Osteoblast (primary cell): ENCODE measurements around the gene HOXB9. TPM values are rescaled to one million over a fixed set of nuclear protein-coding genes. Genes with fewer than 3 reads are reported as not detected.

ENCODE experiments used
- DNase-seq: peaks from one replicate; pipeline ENCODE4 v3.0.0; 2011; ENCODE audit warnings: low spot score, mixed read lengths; ENCODE audit not compliant: insufficient read length; ENCODE audit errors: missing footprints
- H2AFZ ChIP-seq: 2 replicates; pipeline ENCODE4 v1.6.0; 2011; ENCODE audit warnings: mild to moderate bottlenecking, low read length
- H3K27ac ChIP-seq: 2 replicates; pipeline ENCODE4 v1.5.1; 2011; ENCODE audit warnings: mild to moderate bottlenecking, low read depth, low read length, moderate library complexity
- H3K27me3 ChIP-seq: 2 replicates; pipeline ENCODE4 v1.6.0; 2012; ENCODE audit warnings: mild to moderate bottlenecking, control low read depth, inconsistent platforms, low read length, moderate library complexity; ENCODE audit not compliant: insufficient read depth
- H3K36me3 ChIP-seq: 2 replicates; pipeline ENCODE4 v1.5.1; 2011; ENCODE audit warnings: mild to moderate bottlenecking, low read length, control low read depth, moderate library complexity; ENCODE audit not compliant: insufficient read depth
- H3K4me1 ChIP-seq: 2 replicates; pipeline ENCODE4 v1.5.1; 2011; ENCODE audit warnings: mild to moderate bottlenecking, low read length, control low read depth, moderate library complexity; ENCODE audit not compliant: insufficient read depth
- H3K4me2 ChIP-seq: 2 replicates; pipeline ENCODE4 v1.6.0; 2011; ENCODE audit warnings: mild to moderate bottlenecking, low read length; ENCODE audit not compliant: insufficient read depth
- H3K4me3 ChIP-seq: fragments of 200-600 bp; sonication (generic); 3 replicates; pipeline ENCODE4 v1.5.1; 2012; ENCODE audit warnings: mild to moderate bottlenecking, low read length, inconsistent platforms; ENCODE audit not compliant: insufficient read depth
- H3K79me2 ChIP-seq: 2 replicates; pipeline ENCODE4 v1.6.0; 2012; ENCODE audit warnings: mild to moderate bottlenecking, low read length, control low read depth, inconsistent platforms; ENCODE audit not compliant: insufficient read depth
- H3K9me3 ChIP-seq: 2 replicates; pipeline ENCODE4 v1.5.1; 2011; ENCODE audit warnings: low read depth, low read length, control low read depth
- H4K20me1 ChIP-seq: 2 replicates; pipeline ENCODE4 v1.6.0; 2012; ENCODE audit warnings: mild to moderate bottlenecking, low read length, control low read depth; ENCODE audit not compliant: insufficient read depth
- CTCF ChIP-seq: IDR thresholded peaks from 2 replicates; pipeline ENCODE4 v1.5.1; 2011; ENCODE audit warnings: mild to moderate bottlenecking, low read depth, low read length, moderate library complexity; ENCODE audit errors: extremely low read depth
- total RNA-seq: library from RNA; depleted of rRNA; stranded (reverse); fragments of >200 nt; gene quantifications from 2 replicates; pipeline ENCODE4 v1.2.3, GENCODE V29; 2012

Gene HOXB9
- total RNA-seq, 1 donor: not detected

GRCh38 chr17:48634493-48635208 is 8.5 kb upstream of the HOXB9 start:
- Histone ChIP-seq H3K27me3 (peaks cover 100% of the 10 kb centered on the region), H3K4me2 (no peak overlapping the region), H3K4me1 (no peaks in the 10 kb centered on the region), H2AFZ (no peak overlapping the region), H3K4me3 (no peak overlapping the region), H3K27ac (no peak overlapping the region), H3K9me3 (no peaks in the 10 kb centered on the region), H4K20me1 (peaks cover 2% of the 10 kb centered on the region), H3K36me3 (no peaks in the 10 kb centered on the region), H3K79me2 (no peaks in the 10 kb centered on the region)
- peak; percentile 77 for DNase-seq
- TF ChIP-seq CTCF: no peak

DNA sequence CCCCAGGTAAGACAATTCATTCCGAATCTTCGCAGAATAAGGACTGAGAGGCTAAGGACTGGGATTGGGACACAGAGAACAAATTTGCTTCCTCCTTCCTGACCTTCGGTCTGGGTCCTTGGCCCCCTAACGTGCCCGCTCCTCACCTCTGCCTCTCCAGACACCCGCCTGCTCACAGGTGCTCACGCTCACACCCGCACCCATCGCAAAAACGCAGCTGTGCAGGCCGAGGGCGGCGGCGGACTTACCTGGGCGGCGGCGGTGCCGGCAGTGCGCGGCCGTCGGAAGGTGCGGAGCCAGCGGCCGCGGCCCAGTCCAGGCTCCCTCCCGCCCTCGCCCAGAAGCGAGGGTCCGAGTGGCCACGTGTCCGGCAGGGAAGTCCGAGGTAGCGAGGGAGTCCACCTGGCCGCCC is 7.1 kb upstream of the HOXB9 start:
- no peak for TF ChIP-seq CTCF
- Histone ChIP-seq H3K4me1 (no peaks in the 10 kb centered on the region), H4K20me1 (peaks cover 2% of the 10 kb centered on the region), H3K27ac (no peak overlapping the region), H3K9me3 (no peaks in the 10 kb centered on the region), H3K27me3 (peaks cover 100% of the 10 kb centered on the region), H3K79me2 (no peaks in the 10 kb centered on the region), H3K4me2 (no peak overlapping the region), H3K36me3 (no peaks in the 10 kb centered on the region), H3K4me3 (no peak overlapping the region), H2AFZ (no peak overlapping the region)
- DNase-seq: peak; percentile 91

DNA sequence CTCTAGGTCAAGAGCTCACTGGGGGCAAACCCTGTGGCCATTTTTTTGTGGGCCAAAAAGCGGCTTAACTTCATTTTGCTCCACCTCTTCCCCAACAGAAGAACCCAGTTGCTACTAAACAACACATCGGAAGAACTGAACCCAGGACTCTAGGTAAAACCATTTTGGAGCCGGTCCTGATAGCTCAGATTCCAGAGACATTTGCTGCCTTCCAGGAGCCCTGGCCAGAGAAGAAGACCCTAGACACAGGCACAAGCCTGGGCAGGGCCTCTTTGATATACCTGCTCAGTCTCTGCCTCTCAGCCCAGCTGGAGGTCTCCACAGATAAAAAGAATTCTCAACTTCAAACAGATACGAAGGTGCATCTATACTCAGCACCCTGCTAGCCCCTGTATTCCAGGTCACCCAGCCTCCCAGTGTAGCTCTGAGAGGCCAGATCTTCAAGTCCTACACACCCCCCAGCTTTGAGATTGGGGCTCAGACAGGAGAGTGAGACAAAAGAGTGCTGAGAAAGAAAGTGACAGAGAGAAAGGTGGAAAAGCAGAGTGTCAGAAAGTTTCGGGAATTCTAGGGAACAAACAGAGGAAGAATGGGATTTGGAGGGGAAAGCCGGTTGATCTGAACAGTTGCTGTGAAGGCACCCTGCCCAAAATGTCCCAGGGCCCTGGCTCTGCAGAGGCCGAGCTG is 6.6 kb upstream of the HOXB9 start:
- no peak overlapping the region for H3K4me3 ChIP-seq
- peaks cover 2% of the 10 kb centered on the region for H4K20me1 ChIP-seq
- peaks cover 100% of the 10 kb centered on the region for H3K27me3 ChIP-seq
- no peaks in the 10 kb centered on the region for H3K79me2 ChIP-seq
- peak; percentile 66 for DNase-seq
- H3K4me2 ChIP-seq: no peak overlapping the region
- H3K9me3 ChIP-seq: no peaks in the 10 kb centered on the region
- H3K4me1 ChIP-seq: no peaks in the 10 kb centered on the region
- no peak for TF ChIP-seq CTCF
- no peak overlapping the region for H2AFZ ChIP-seq
- H3K27ac ChIP-seq: no peak overlapping the region
- no peaks in the 10 kb centered on the region for H3K36me3 ChIP-seq
